ENCODE results near the gene HEATR5B.

DNA sequence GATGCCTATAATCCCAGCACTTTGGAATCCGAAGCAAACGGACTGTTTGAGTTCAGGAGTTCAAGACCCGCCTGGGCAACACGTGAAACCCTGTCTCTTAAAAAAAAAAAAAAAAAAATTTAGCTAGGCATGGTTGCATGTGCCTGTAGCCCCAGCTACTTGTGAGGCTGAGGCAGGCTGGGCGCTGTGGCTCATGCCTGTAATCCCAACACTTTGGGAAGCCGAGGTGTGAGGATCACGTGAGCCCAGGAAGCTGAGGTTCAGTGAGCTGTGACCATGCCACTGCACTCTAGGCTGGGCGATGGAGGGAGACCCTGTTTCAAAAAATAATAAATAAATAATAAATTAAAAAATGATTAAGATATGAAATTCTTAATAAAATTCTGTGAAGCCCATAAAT, 108.9 kb downstream of the HEATR5B start:
- TF ChIP-seq, protein P1, sequence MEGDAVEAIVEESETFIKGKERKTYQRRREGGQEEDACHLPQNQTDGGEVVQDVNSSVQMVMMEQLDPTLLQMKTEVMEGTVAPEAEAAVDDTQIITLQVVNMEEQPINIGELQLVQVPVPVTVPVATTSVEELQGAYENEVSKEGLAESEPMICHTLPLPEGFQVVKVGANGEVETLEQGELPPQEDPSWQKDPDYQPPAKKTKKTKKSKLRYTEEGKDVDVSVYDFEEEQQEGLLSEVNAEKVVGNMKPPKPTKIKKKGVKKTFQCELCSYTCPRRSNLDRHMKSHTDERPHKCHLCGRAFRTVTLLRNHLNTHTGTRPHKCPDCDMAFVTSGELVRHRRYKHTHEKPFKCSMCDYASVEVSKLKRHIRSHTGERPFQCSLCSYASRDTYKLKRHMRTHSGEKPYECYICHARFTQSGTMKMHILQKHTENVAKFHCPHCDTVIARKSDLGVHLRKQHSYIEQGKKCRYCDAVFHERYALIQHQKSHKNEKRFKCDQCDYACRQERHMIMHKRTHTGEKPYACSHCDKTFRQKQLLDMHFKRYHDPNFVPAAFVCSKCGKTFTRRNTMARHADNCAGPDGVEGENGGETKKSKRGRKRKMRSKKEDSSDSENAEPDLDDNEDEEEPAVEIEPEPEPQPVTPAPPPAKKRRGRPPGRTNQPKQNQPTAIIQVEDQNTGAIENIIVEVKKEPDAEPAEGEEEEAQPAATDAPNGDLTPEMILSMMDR (IDR thresholded peaks at IDR 0.05), result no peak
- no peak for TF ChIP-seq POLR2A (IDR thresholded peaks at IDR 0.05)
